DMS153 treated with DMSO at 0.1 percent for 48 hours (cell line): ENCODE measurements around the gene ABCB11.
"Not testable (repeated sequence)": the region's sequence is repeated elsewhere in the genome, so short reads cannot be mapped to it uniquely, and the experiment has no call there.

Experiments
- DNase-seq: peaks from one replicate; lab custom pipeline; 2025; ENCODE audit not compliant: unreplicated experiment; lab: John Stamatoyannopoulos, UW

Gene ABCB11

DNA sequence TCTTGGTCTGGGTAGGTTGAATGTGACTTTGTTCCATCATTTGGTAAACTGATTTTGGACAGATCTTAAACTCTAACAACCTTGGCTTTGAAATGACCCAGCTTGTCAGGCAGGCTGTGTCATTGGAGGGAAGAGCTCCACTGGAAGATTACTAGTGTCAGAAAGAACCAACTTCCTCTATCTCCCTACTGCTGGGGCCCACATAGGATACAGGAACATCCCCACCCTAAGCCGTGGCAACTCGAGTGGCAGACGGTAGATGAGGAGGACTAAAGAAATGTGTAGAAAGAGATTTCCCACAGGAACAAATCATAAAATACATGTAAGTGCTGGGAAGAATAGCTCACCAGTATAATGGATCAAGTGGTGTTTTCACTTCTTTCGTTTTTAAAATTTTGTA, 134.3 kb downstream of the ABCB11 start:
- DNase-seq, result no peak

DNA sequence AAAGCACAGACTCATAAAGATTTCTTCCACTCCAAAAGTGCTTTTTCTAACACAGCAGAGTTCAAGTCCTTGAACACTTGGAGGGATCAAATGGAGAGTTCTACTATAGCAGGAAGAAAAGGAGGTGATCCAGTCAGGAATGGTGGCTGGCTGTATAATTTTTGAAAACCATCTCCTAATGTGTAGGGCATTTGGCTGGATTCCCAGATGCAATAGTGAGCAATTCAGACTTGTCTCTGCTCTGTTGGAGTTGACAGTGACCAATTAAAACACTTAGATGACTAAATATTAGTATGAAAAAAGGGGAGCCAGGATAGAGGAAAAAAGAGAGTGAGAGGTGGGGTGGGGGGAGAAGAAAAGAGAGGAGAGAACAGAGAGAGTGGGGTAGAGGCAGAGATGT, 135.4 kb downstream of the ABCB11 start:
- DNase-seq, result peak; percentile 8

GRCh38 chr2:168894720-168895119, 136.4 kb downstream of the ABCB11 start:
- DNase-seq, result no peak

- DNase-seq, result no peak
Measured at GRCh38 chr2:168894101-168894500, 137.0 kb downstream of the ABCB11 start.

GRCh38 chr2:168892327-168892726, 138.8 kb downstream of the ABCB11 start:
- no peak for DNase-seq

- peak; percentile 90 for DNase-seq
Measured at GRCh38 chr2:168890006-168890782, 140.9 kb downstream of the ABCB11 start, which contains the start of gene SPC25. SPC25 (minus strand) TSS chr2:168890430; CDS start chr2:168889519, 911 bp downstream.

- DNase-seq, result no peak
Measured at GRCh38 chr2:168889635-168890005, 141.5 kb downstream of the ABCB11 start.

- no peak for DNase-seq
Measured at GRCh38 chr2:168884975-168885374, 146.1 kb downstream of the ABCB11 start.

- not testable (repeated sequence) for DNase-seq
Measured at GRCh38 chr2:168882163-168882562, 149.0 kb downstream of the ABCB11 start.

DNA sequence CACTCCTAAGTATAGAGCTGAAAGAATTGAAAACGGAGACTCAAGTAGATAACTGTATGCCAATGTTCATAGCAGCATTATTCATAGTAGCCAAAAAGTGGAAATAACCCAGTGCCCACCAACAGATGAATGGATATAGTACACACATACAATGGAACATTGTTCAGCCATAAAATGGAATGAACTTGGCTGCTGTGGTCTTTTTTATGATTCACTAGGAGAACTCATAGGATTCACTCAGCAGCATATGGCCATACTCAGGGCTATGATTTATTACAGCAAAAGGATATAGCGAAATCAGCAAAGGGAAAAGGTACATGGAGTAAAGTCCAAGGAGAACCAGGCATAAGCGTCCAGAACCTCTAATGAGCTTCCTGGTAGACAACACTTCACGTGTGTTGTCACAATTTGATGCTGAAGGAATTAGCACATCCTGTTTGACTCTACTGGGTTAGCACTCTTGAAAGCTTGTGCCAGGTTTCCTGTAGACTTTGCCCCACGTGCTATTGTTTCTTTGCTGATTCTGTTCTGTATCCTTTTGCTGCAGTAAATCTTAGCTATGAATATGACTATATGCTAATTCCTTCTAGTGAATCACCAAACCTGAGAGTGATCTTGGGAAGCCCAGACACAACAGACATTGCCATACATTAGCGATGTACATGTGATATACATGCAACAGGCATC, 156.6 kb downstream of the ABCB11 start:
- DNase-seq, result no peak

DNA sequence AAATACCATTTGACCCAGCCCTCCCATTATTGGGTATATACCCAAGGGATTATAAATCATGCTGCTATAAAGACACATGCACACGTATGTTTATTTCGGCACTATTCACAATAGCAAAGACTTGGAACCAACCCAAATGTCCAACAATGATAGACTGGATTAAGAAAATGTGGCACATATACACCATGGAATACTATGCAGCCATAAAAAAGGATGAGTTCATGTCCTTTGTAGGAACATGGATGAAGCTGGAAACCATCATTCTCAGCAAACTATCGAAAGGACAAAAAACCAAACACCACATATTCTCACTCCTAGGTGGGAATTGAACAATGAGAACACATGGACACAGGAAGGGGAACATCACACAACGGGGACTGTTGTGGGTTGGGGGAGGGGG, 160.3 kb downstream of the ABCB11 start:
- DNase-seq, result not testable (repeated sequence)
